Hematopoietic multipotent progenitor cell treated with erythropoietin and hydrocortisone succinate and interleukin-3 and kit ligand, for 8 days (in vitro differentiated cells): ENCODE data around the gene LRTM1.

Source experiments
- DNase-seq: peaks from one replicate; pipeline ENCODE4 v3.0.0-alpha.2; 2015

LRTM1 gene

DNA sequence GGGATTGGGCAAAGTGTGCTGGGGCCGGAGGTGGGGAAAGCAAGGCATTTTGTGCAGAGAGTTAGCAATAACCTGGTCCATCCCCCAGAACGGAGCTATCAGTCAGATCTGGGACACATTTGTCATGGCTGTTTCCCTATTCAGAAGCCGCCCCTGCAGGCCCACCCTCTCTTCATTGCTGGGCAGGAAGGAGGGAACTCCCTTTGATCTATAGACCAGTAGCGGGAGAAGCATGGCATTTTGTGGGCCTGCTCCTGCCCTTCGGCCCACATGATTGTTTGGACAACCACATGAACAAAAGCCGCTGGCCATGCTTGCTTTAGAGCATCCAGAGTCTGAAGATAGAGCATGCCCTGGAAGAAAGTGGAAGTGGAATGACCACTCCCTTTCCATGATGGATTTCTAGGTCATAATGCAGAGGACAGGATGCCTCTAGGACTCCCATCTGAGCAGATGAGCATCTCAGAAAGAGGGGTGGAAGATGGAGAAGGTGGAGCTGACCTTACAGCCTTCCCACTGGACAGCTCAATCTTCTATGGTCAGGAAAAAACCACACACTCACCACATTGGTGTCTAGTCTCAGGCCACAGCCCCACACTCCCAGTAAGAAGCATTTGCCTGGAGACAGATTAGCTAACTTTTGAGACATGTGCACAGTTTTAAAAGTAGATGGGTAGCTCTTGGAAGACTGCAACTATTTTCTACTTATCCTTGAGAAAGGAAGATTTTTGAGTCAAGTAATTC lies 11.9 kb upstream of the LRTM1 start:
- DNase-seq, result no peak

DNA sequence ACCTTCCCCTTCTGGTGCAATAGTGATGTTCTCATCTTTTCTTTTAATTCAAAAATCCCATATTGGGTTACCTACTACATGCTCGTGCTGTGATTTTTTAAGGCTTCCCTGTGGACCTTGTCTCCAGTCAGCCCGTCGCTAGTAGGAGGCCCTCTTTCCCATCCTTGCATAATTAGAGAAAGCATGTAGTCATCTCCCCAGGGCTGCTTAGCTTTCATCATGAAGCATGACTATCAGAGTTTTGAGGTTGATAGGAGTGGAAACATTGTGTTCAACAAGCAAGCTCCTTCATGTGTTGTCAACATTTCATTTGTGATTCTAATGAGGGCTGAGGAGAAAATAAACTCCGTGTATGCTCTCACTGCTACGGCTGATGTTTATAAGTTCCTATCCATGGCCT lies 8.7 kb upstream of the LRTM1 start:
- DNase-seq, result no peak

DNA sequence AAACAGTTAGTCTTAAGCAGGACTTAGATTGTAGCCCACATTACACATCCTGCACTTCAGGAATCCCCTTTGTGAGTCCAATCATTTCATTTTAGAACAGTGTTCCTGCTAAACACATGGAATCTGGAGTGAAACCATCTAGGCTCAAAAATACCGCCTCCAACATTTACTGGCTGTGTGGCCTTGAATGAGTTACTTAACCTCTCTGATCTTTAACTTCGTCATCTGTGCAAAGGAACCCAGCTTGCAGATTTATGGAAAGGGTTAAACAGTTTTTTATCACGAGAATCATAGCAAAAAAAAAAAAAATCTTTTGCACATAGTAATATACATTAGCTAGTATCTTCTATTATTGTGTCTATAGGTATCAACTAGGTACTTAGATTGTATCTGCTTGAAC lies 8.0 kb upstream of the LRTM1 start:
- no peak for DNase-seq

DNA sequence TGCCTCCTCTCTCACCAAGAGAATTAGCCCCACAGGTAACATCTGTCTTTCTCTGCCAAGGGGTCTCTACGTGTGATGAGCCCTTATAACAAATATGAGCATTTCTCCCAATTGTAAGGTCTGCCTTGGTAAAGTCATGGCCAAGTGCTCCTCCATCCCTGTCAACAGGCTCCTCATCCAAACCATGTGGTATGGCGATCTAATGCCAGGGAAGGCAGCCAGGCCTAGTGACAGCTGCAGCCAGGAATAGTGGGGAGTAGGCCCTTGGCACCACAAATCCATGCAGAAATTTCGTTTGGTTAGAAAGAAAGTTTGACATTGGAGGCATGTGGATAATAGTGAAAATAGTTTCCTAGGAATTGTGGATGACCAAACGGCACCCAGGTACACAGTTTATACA lies 4.7 kb upstream of the LRTM1 start:
- DNase-seq, result no peak

GRCh38 chr3:54931182-54931581 lies 3.3 kb upstream of the LRTM1 start:
- no peak for DNase-seq

GRCh38 chr3:54918516-54918915 lies 9.3 kb downstream of the LRTM1 start:
- no peak for DNase-seq

DNA sequence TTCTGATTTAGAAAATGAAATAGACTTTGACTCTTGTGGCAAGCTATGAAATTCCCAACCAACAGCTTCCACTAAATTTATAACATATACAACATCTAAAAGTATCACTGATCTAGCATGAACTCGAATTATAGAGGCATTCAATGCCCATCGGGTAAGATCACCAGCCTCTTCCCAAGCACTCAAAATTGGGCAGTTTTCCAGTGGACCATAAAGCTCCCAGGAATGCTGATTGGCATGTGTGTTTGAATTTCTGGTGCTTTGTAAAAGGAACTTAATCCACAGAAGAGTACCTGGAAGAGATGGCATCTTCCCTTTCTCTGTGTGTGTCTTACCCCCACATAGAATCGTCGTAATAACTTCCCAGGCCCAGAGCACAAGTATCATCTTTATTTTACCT lies 10.0 kb downstream of the LRTM1 start:
- DNase-seq, result no peak

DNA sequence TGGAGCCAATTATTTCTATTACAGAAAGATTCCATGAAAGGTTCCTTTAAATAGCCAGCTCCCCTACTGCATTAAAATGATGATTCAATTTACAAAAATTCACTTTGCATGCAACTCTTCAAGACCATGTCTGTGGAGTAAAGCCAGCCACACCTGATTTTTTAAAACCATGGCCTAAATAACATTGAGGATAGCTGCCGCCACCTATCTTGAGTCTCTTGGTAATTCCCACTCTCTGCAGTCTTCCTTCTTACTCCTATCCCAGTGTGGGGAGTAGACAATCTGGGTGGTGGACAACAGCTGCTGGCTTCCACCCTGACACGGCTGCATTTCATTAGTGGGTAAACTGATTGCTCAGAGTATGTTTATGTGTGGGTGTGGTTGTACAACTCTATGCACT lies 10.7 kb downstream of the LRTM1 start:
- no peak for DNase-seq

DNA sequence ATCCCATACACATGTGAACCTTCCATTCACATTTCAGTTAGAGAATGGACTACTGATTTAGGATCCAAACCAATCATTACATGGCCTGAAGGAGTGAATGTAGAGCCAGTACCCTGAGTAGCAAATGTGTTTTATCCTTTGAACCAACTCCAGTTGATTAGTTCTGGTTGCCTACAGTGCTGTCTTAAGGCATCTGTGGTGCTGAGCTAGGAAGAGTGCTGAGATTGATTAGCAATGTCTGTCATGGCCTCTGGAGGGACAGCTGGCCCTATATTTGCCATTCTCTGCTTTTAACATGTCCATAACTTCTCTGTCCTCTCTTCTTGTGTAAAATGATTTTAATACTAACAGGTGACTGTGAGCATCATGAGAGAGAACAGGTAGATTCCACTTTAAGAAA lies 11.1 kb downstream of the LRTM1 start:
- no peak for DNase-seq

GRCh38 chr3:54915976-54916375 lies 11.9 kb downstream of the LRTM1 start:
- DNase-seq, result no peak

GRCh38 chr3:54915181-54915580 lies 12.7 kb downstream of the LRTM1 start:
- no peak for DNase-seq

- DNase-seq, result no peak
Measured at GRCh38 chr3:54914180-54914579, 13.7 kb downstream of the LRTM1 start.

GRCh38 chr3:54909191-54909590 lies 18.7 kb downstream of the LRTM1 start:
- no peak for DNase-seq

- DNase-seq, result no peak
Measured at GRCh38 chr3:54906763-54907162, 21.1 kb downstream of the LRTM1 start.

DNA sequence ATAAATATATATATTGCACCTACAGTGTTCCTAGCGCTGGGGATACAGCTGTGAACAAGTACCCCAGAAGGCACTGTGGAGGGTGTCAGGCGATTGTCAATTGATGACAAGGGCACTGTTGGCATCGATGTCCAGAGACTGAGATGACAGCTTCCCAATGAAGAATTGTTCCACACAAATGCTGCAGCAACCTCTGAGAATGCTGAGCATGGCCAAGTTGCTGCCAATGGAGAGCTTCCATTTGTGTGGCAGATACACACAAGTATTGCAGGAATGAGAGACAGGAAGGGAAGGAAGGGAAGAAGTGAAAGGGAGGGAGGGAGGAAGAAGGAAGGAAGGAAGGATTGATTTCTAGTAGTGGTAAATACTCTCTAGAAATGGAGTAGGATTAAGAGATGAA lies 21.9 kb downstream of the LRTM1 start:
- DNase-seq, result no peak

DNA sequence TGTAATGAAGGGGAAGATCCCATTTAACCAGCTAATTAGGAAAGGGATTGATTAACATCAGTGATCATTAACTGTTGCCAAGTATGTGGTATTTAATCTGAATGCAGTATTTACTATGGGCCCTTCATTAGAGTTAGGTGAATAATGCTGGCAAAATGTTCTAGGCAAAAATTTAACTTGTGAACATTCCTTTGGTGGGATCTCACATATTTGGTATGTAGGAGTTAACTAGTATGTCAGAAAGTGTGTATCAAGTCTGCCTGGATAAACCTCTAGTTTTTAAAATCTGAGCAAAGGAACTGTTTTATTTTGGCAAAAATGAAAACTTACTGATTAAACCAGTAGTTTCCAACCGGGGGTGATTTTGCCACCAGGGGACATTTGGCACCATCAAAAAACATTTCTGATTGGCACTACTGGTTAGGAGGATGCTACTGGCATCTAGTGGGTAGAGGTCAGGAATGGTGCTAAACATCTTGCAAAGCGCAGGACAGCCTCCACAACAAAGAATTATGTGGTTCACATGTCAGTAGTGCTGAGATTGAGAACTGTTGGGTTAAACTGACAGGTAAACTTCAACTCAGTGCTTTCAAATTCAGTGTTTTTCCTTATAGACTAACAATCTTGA lies 22.5 kb downstream of the LRTM1 start:
- no peak for DNase-seq

DNA sequence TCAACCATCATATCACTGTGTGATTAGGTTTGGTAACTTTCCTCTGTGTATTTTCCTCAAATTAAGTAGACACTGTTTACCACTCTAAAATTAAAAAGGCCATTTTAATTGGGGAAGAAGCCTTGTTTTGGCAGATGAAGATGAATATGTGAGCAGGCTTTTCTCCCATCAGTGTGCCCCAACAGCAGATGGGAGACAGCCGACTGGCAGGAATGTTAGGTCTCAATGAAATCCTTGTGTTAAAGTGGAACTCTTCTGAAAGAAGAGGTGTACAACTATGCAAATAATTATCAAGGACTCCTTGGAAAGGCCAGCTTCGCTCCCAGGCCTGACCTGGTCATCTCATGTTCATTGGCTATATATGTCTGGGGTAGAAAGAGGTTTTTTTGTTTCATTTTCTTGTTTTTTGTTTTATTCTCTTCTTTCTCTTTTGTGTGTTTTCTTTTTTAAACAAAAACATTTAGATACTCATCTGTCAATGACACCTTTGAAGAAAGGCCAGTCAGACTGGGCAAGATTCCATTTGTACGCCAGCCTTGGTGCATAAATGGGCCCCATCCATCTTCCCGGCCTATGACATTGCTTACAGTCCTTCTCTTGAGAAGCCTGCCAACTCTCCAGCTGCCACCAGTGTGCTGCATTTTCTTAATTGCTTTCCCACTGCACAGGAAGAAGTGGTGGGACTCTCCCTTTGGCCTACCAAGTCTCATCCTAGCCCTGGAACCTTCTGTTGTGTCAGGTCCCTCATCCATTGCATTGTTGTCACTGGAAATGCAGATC lies 25.8 kb downstream of the LRTM1 start:
- DNase-seq, result no peak

- DNase-seq, result no peak
Measured at GRCh38 chr3:54900838-54901591, 26.8 kb downstream of the LRTM1 start.

GRCh38 chr3:54899273-54899672 lies 28.6 kb downstream of the LRTM1 start:
- DNase-seq, result no peak

GRCh38 chr3:54897028-54897711 lies 30.7 kb downstream of the LRTM1 start:
- no peak for DNase-seq

DNA sequence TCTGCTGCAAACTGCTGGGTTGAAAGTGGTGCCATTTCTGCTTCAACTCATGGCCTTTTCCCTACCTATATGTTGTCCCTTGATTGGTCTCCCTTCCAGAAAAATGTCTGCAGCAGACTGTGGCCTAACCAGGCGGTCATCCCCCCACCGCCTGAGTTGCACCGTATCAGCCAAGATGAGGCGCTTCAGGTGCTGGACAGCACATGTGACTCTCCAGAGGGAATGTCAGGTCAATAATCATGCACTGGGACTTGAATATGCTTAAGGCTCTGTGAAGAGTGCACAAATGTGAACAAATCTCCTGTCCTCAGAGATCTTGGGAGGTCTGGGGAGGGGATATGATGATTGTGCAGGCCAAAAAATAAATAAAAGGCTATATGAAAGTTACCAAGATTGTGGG lies 32.2 kb downstream of the LRTM1 start:
- DNase-seq, result no peak

GRCh38 chr3:54892168-54892567 lies 35.7 kb downstream of the LRTM1 start:
- no peak for DNase-seq

DNA sequence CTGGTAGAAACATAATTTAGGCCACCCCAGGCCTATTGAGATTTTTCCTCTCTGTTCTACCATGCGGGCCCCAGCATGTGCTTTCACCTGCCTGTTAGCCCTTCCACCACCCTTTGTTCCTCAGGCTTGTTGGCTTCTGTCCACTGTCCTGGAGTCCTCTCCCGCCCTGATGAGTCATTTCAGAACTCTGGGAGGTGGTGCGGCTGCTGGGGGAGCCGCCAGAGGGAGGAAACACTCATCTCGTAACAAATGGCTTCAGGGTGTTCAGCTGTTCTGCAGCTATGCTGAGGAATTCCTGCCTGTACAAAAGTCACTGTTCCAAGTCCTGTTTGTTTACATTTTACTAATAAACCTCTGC lies 36.3 kb downstream of the LRTM1 start:
- peak; percentile 45 for DNase-seq
